Breast epithelium (tissue), 3 donors: ENCODE results near the gene PTGER3.

Source experiments
- POLR2A ChIP-seq: fragments of 450-650 bp; IDR thresholded peaks from one replicate; pipeline ENCODE4 v1.6.1; 2016; ENCODE audit warnings: antibody characterized with exemption, mild to moderate bottlenecking, moderate library complexity
- POLR2AphosphoS5 ChIP-seq, 3 donors: sonication (generic); formaldehyde crosslinking; IDR thresholded peaks; one replicate each; pipeline ENCODE4 v1.6.1; 2017; ENCODE audit warnings: antibody characterized with exemption in 3 of 3
- TF ChIP-seq, protein P1 (sequence below), 3 donors: fragments of 450-650 bp; IDR thresholded peaks; one replicate each; pipeline ENCODE4 v1.5.1; 2016 to 2017; ENCODE audit warnings: antibody characterized with exemption in 3 of 3, mild to moderate bottlenecking in 3 of 3, moderate library complexity in 3 of 3

- TF ChIP-seq, protein P1, sequence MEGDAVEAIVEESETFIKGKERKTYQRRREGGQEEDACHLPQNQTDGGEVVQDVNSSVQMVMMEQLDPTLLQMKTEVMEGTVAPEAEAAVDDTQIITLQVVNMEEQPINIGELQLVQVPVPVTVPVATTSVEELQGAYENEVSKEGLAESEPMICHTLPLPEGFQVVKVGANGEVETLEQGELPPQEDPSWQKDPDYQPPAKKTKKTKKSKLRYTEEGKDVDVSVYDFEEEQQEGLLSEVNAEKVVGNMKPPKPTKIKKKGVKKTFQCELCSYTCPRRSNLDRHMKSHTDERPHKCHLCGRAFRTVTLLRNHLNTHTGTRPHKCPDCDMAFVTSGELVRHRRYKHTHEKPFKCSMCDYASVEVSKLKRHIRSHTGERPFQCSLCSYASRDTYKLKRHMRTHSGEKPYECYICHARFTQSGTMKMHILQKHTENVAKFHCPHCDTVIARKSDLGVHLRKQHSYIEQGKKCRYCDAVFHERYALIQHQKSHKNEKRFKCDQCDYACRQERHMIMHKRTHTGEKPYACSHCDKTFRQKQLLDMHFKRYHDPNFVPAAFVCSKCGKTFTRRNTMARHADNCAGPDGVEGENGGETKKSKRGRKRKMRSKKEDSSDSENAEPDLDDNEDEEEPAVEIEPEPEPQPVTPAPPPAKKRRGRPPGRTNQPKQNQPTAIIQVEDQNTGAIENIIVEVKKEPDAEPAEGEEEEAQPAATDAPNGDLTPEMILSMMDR (IDR thresholded peaks at IDR 0.05): peak; percentile 24 to 73 (median 68)
- TF ChIP-seq POLR2A (peak; percentile 64), POLR2AphosphoS5 (IDR thresholded peaks at IDR 0.05) (peak; percentile 65 to 85 (median 74))
Measured at GRCh38 chr1:71080739-71081696, 33.4 kb upstream of the PTGER3 start, which contains the start of gene ZRANB2.
